Midbrain (tissue), 1 donor: ENCODE measurements around the gene GAMT.

Source experiments
- DNase-seq: peaks from one replicate; lab custom pipeline; 2025; lab: John Stamatoyannopoulos, UW

Gene GAMT

DNA sequence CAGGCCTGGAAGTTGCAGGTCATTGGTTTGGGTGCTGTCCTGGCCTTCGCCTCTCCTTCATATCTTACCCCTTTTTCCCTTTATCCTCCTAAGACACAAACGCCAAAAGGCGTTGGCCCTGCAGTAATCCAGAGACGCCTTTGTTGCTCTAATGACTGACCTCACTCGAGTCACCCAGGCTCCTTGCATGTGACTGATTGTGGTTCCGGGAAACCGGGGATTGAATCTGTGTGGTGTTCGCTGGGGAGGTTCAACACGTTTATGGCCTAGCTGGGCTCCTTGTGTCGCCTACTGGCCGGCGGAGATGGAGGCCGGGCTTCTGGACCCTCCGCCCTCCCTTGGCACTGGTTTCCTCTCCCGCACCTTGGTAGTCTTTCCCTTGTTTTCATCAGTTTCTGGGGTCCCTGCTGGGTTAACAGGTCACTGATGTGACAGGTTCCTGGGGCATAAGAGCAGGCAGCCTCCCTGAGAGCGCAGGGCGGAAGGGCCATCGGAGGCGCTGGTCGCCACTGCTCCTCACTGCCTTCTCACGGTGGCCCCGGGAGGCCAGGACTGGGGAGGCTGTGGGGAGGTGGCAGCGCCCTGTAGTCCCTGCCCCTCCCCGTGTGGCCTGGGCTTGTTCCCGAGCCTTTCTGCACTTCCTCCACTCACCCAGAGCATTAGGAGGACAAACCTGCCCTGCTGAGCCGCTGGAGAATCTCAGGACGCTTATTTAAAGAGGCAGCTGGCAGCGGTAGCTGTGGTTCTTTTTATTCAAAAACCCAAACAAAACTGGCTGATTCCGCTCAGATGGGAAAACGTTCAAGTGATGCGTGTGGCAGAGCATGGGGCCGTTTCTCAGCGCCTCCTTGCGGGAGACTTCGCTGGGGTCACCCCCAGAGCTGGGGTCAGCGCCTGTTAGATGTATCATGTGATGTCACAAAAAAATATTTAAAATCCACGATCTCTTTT lies 35.7 kb downstream of the GAMT start:
- peak; percentile 72 for DNase-seq

GRCh38 chr19:1364070-1364704 lies 37.2 kb downstream of the GAMT start:
- DNase-seq, result no peak

GRCh38 chr19:1363599-1363998 lies 37.7 kb downstream of the GAMT start:
- DNase-seq, result peak; percentile 25

DNA sequence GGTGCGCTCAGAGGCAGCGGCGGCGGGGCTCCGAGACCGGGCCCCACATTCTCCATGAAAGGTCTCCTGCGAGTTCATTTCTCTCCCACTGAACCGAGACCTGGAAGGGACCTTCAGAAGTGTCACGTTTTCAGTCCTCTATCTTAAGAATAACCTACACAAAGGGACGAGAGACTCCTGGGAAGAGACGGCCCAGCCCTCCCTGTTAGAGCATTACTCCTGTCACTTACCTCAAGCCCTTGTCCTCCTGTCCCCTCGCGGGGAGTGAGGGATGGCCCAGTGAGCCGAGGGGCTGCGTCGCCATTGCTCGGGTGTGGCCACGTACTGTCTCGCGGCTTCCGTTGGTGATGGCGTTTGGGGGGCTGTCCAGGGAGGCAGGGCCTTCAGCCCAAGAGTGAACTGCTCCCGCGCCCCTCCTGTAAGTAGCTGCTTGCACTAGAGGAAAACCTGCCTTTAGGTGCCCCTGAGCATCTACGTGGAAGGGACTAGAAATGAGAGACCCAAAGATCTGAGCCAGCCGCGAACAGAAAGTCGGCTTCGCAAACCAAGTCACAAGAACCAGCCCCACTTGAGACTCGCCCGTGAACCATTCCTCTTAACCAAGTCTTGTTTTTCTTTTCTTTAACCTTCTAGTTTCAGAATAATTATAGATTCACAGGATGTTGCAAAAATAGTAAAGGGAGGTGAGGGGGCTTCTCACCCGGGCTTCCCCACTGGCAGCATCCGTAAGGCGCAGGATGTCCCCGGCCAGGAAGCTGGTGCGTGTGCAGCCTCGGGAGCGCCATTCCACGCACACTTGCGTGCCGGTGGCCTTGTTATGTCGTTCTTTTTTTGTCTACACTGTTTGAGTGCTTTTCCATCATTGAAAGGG lies 38.7 kb downstream of the GAMT start:
- DNase-seq, result no peak

GRCh38 chr19:1361601-1362386 lies 39.5 kb downstream of the GAMT start:
- DNase-seq, result no peak

- peak; percentile 90 for DNase-seq
These were observed 40.4 kb downstream of the GAMT start for GRCh38 chr19:1360818-1361461.

- no peak for DNase-seq
These were observed 41.1 kb downstream of the GAMT start for GRCh38 chr19:1360126-1360817.

GRCh38 chr19:1357531-1358109 lies 43.7 kb downstream of the GAMT start:
- DNase-seq, result no peak

DNA sequence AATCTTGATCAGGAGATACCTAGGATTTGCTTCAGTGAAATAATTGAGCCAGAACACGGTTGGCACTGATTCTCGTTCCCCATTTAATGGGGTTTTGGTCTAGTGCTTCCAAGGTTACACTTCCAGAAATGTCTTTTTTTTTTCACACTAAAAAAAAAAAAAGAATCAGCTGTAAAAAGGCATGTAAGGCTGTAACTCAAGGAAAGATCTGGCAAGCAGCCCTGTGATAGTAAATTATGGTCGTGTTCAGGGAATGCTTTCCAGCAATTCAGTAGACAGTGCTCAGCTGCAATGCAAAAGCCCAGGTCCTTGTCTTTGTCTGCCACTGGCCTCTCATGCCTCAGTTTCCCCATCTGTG lies 44.9 kb downstream of the GAMT start:
- no peak for DNase-seq

- DNase-seq, result peak; percentile 62
These were observed 45.5 kb downstream of the GAMT start for GRCh38 chr19:1355568-1356507.

GRCh38 chr19:1354970-1355567 lies 46.3 kb downstream of the GAMT start:
- no peak for DNase-seq

- DNase-seq, result no peak
These were observed 48.2 kb downstream of the GAMT start for GRCh38 chr19:1353144-1353543.

GRCh38 chr19:1351381-1351851 lies 49.9 kb downstream of the GAMT start:
- DNase-seq, result no peak

GRCh38 chr19:1350867-1351266 lies 50.5 kb downstream of the GAMT start:
- no peak for DNase-seq

DNA sequence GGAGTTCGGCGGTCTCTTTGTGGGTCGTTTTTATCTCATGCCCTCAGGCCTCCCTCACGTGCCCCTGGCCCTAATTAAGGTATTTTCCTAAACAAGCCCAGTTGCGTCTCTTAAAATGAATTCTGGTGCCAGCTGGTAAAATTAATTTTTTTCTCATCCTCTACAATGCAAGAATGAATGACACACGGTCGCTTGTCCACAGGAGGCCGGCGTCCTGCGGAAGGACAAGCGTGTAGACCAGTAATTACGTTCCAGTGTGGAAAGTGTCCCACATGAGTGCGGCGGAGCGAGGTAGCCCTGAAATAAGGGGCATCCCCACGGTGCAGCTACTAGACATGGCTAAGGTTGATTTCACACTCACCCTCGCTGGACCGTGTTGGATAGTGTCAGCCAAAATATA lies 52.1 kb downstream of the GAMT start:
- DNase-seq, result no peak
